Peyer's patch (tissue), 4 donors: ENCODE results near the gene CTNNA2.

Source experiments
- CTCF ChIP-seq, 6 experiments: fragments of 450-650 bp in 4 of 6; fragments of 200-600 bp in 2 of 6; sonication (generic) in 1 of 6; IDR thresholded peaks; one replicate each; pipeline ENCODE4 v1.5.1; 2017 to 2019; ENCODE audit warnings: antibody characterized with exemption in 6 of 6, mild to moderate bottlenecking in 3 of 6, moderate library complexity in 1 of 6
- POLR2A ChIP-seq, 2 donors: fragments of 450-650 bp; IDR thresholded peaks; one replicate each; pipeline ENCODE4 v1.5.1; 2017; ENCODE audit warnings: antibody characterized with exemption in 2 of 2, mild to moderate bottlenecking in 2 of 2, moderate library complexity in 2 of 2

GRCh38 chr2:79862756-79863155 is 349.9 kb downstream of the CTNNA2 start:
- TF ChIP-seq CTCF (IDR thresholded peaks at IDR 0.05), result no peak
- TF ChIP-seq POLR2A (IDR thresholded peaks at IDR 0.05), result no peak
